PC-3 (cell line): ENCODE measurements around the gene SERPIND1. TPM values are rescaled to one million over a fixed set of nuclear protein-coding genes. Genes with fewer than 3 reads are reported as not detected.
A peak's percentile ranks its signal among the peaks of the same experiment; 100 is the strongest.
"Not testable (repeated sequence)": the region's sequence is repeated elsewhere in the genome, so short reads cannot be mapped to it uniquely, and the experiment has no call there.

Source experiments
- ATAC-seq: fragments of 200-7000 bp; cut with Tn5 transposase; 2 replicates; pipeline ENCODE4 v1.9.1; 2020; ENCODE audit warnings: mild to moderate bottlenecking, moderate library complexity
- BruUV-seq: library from RNA; stranded (reverse); fragments of 400-500 nt; replicated peaks from 2 replicates; lab custom pipeline; 2021; lab: Mats Ljungman, UMichigan
- CTCF ChIA-PET: fragments of 300-600 bp; sonication (Branson Sonifier 250); formaldehyde crosslinking; loops from one replicate; lab custom pipeline; 2022; ENCODE audit warnings: antibody characterized with exemption; lab: Charles Lee
- POLR2A ChIA-PET: fragments of 300-600 bp; sonication (Branson Sonifier 250); formaldehyde crosslinking; loops from one replicate; lab custom pipeline; 2022; ENCODE audit warnings: antibody characterized with exemption; ENCODE audit not compliant: unreplicated experiment; lab: Charles Lee
- DNase-seq: peaks from one replicate; pipeline ENCODE4 v3.0.0-alpha.2; 2015
- H2AFZ ChIP-seq: fragments of 300-600 bp; sonication (generic); 2 replicates; pipeline ENCODE4 v1.6.0; 2016; ENCODE audit warnings: antibody characterized with exemption, low read length
- H3F3A ChIP-seq: fragments of 300-600 bp; sonication (generic); one replicate; pipeline ENCODE4 v1.6.0; 2017; ENCODE audit warnings: antibody characterized with exemption, low read length, control low read depth, mild to moderate bottlenecking; ENCODE audit not compliant: unreplicated experiment
- H3K27ac ChIP-seq: fragments of 300-600 bp; sonication (generic); 2 replicates; pipeline ENCODE4 v1.5.1; 2016; ENCODE audit warnings: mild to moderate bottlenecking, low read length
- H3K27me3 ChIP-seq: fragments of 300-600 bp; sonication (generic); 2 replicates; pipeline ENCODE4 v1.6.1; 2016; ENCODE audit warnings: low read length, mixed read lengths
- H3K36me3 ChIP-seq: fragments of 300-600 bp; sonication (generic); 2 replicates; pipeline ENCODE4 v1.6.1; 2016; ENCODE audit warnings: low read depth, mixed run types, low read length, mixed read lengths
- H3K4me1 ChIP-seq: fragments of 300-600 bp; sonication (generic); 2 replicates; pipeline ENCODE4 v1.5.1; 2016; ENCODE audit warnings: low read length; ENCODE audit not compliant: insufficient read depth
- H3K4me2 ChIP-seq: fragments of 300-600 bp; sonication (generic); 2 replicates; pipeline ENCODE4 v1.6.0; 2016; ENCODE audit warnings: low read length
- H3K4me3 ChIP-seq: fragments of 300-600 bp; sonication (generic); 2 replicates; pipeline ENCODE4 v1.5.1; 2016; ENCODE audit warnings: mild to moderate bottlenecking, low read length, mixed read lengths
- H3K79me2 ChIP-seq: fragments of 300-600 bp; sonication (generic); 2 replicates; pipeline ENCODE4 v1.6.1; 2017; ENCODE audit warnings: low read length, mixed read lengths
- H3K9ac ChIP-seq: fragments of 300-600 bp; sonication (generic); 2 replicates; pipeline ENCODE4 v1.6.0; 2016; ENCODE audit warnings: mild to moderate bottlenecking, low read length
- H3K9me2 ChIP-seq: fragments of 300-600 bp; sonication (generic); replicated peaks from 2 replicates; pipeline ENCODE4 v1.6.1; 2016; ENCODE audit warnings: mixed run types, low read length, mixed read lengths
- H3K9me3 ChIP-seq: fragments of 300-600 bp; sonication (generic); 2 replicates; pipeline ENCODE4 v1.6.1; 2016; ENCODE audit warnings: low read length, mixed read lengths
- H4K20me1 ChIP-seq: fragments of 300-600 bp; sonication (generic); 2 replicates; pipeline ENCODE4 v1.6.1; 2016; ENCODE audit warnings: low read length, mixed read lengths
- EZH2 ChIP-seq: fragments of 300-600 bp; sonication (generic); IDR thresholded peaks from one replicate; pipeline ENCODE4 v1.6.1; 2017; ENCODE audit warnings: antibody characterized with exemption, mild to moderate bottlenecking, low read length; ENCODE audit not compliant: unreplicated experiment
- EZH2phosphoT487 ChIP-seq: fragments of 300-600 bp; sonication (generic); IDR thresholded peaks from 2 replicates; pipeline ENCODE4 v1.6.1; 2018; ENCODE audit warnings: mild to moderate bottlenecking, antibody characterized with exemption, low read length, borderline replicate concordance
- intact Hi-C: fragments of 100-400 bp; cut with micrococcal nuclease; formaldehyde crosslinking; loops from 2 replicates; pipeline ENCODE4 v1.9.0; 2023
- total RNA-seq: library from RNA; depleted of rRNA; stranded (reverse); fragments of >200 nt; gene quantifications from 2 replicates; pipeline ENCODE4 v1.2.3, GENCODE V29; 2014
- TF ChIP-seq, protein P1 (sequence below): fragments of 300-600 bp; sonication (generic); conservative IDR thresholded peaks from 2 replicates; pipeline ENCODE4 v1.5.1; 2017; ENCODE audit warnings: antibody characterized with exemption, low read depth, mild to moderate bottlenecking, low read length

Gene SERPIND1
- total RNA-seq, 1 experiment from 2014 or later, result 2.9 TPM

DNA sequence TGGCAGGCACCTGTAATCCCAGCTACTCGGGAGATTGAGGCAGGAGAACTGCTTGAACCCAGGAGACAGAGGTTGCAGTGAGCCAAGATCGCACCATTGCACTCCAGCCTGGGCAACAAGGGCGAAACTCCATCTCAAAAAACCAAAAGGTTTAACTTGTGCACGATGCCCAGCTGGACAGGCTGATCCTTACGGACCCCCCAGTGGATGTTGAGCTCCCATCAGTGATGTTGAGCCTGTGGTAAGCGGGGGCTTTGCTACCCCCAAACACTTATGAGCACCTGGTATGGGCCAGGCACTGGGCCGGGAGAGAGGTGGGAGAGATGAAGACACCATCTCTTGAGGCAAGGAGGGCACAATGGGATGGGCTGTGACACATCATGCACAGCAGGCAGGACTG is 7.4 kb upstream of the SERPIND1 start:
- intact Hi-C loops, result no loop called here
- no peaks in the 10 kb centered on the region for H3K79me2 ChIP-seq
- H3K27me3 ChIP-seq, result no peaks in the 10 kb centered on the region
- ATAC-seq (no peak), DNase-seq (no peak)
- CTCF ChIA-PET, result no interaction called here
- H3K4me2 ChIP-seq, result no peak overlapping the region
- no peak for TF ChIP-seq EZH2
- TF ChIP-seq EZH2phosphoT487, result no peak
- TF ChIP-seq, protein P1, sequence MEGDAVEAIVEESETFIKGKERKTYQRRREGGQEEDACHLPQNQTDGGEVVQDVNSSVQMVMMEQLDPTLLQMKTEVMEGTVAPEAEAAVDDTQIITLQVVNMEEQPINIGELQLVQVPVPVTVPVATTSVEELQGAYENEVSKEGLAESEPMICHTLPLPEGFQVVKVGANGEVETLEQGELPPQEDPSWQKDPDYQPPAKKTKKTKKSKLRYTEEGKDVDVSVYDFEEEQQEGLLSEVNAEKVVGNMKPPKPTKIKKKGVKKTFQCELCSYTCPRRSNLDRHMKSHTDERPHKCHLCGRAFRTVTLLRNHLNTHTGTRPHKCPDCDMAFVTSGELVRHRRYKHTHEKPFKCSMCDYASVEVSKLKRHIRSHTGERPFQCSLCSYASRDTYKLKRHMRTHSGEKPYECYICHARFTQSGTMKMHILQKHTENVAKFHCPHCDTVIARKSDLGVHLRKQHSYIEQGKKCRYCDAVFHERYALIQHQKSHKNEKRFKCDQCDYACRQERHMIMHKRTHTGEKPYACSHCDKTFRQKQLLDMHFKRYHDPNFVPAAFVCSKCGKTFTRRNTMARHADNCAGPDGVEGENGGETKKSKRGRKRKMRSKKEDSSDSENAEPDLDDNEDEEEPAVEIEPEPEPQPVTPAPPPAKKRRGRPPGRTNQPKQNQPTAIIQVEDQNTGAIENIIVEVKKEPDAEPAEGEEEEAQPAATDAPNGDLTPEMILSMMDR, result no peak
- H3F3A ChIP-seq, result no peaks in the 10 kb centered on the region
- H3K4me1 ChIP-seq, result no peaks in the 10 kb centered on the region
- H3K36me3 ChIP-seq, result 0 out of 2 replicates have a peak, but pooled peaks cover 4% of the 10 kb centered on the region
- H3K27ac ChIP-seq, result no peak overlapping the region
- no peaks in the 10 kb centered on the region for H3K9me2 ChIP-seq
- BruUV-seq, result no TSS peak
- H4K20me1 ChIP-seq, result no peaks in the 10 kb centered on the region
- POLR2A ChIA-PET, result no interaction called here
- no peak overlapping the region for H2AFZ ChIP-seq
- H3K4me3 ChIP-seq, result no peak overlapping the region
- H3K9me3 ChIP-seq, result no peaks in the 10 kb centered on the region
- no peak overlapping the region for H3K9ac ChIP-seq

DNA sequence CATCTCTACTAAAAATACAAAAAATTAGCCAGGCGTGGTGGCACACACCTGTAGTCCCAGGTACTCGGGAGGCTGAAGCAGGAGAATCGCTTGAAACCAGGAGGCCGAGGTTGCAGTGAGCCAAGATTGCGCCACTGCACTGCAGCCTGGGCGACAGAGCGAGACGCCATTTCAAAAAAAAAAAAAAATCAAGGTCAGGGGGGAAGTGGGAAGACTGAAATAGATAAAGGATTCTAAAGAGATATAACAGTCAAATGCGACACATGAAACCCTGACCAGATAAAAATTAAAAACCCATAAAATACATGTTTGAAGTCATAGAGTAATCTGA is 4.5 kb upstream of the SERPIND1 start:
- H3K27ac ChIP-seq, H3K79me2 ChIP-seq, DNase-seq, H3K9me2 ChIP-seq, H3K36me3 ChIP-seq, H3F3A ChIP-seq, H3K9ac ChIP-seq, CTCF ChIA-PET, H2AFZ ChIP-seq, intact Hi-C loops, H3K4me3 ChIP-seq, POLR2A ChIA-PET, BruUV-seq, H3K4me2 ChIP-seq, H3K4me1 ChIP-seq, H3K27me3 ChIP-seq, H3K9me3 ChIP-seq, H4K20me1 ChIP-seq, ATAC-seq: not testable (repeated sequence)

- no peaks in the 10 kb centered on the region for H3K9me2 ChIP-seq
- no peaks in the 10 kb centered on the region for H4K20me1 ChIP-seq
- DNase-seq (no peak), ATAC-seq (peak; percentile 33; the same call in 1 of the 2 replicates)
- H3K79me2 ChIP-seq, result no peaks in the 10 kb centered on the region
- intact Hi-C loops, result no loop called here
- H3K27ac ChIP-seq, result no peak overlapping the region
- H2AFZ ChIP-seq, result no peak overlapping the region
- no peaks in the 10 kb centered on the region for H3F3A ChIP-seq
- no TSS peak for BruUV-seq
- peaks cover 4% of the 10 kb centered on the region for H3K4me1 ChIP-seq
- no peak overlapping the region for H3K4me2 ChIP-seq
- CTCF ChIA-PET, result no interaction called here
- H3K9me3 ChIP-seq, result no peaks in the 10 kb centered on the region
- no peaks in the 10 kb centered on the region for H3K27me3 ChIP-seq
- POLR2A ChIA-PET, result no interaction called here
- no peak overlapping the region for H3K4me3 ChIP-seq
- H3K36me3 ChIP-seq, result no peaks in the 10 kb centered on the region
- TF ChIP-seq, protein P1, result peak; percentile 37; the same call in 1 of the 2 replicates
- TF ChIP-seq EZH2phosphoT487, result no peak
- no peak for TF ChIP-seq EZH2
- no peak overlapping the region for H3K9ac ChIP-seq
Measured at GRCh38 chr22:20771918-20772625, 1.8 kb upstream of the SERPIND1 start.
